ENCODE data around the gene FGD2.

FGD2 gene

GRCh38 chr6:36968266-36968977, 37.0 kb upstream of the FGD2 start:
- no peak for DNase-seq (ENCODE audit: extremely low read depth, low read depth)

DNA sequence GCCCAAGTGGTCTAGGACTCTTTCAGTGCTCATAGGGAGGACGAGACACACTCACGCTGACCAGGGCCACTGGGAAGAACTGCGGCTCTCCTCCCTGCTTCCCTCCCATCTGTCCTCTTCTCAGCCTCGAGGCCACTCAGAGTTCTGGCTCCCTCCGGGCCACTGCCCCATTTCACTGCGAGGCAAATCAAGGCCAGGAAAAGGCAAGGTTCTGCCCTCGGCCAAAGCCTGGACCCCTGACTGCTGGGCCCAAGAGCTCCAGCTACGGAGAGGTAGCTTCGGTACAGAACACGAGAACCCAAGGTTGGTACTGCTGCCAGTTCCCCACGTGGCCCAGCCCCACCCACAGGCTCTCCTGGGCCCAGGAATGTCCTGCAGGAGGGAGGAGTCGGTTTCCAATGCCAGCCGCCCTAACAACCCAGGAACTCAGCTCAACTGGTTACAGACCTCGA, 36.2 kb upstream of the FGD2 start:
- no peak for DNase-seq (ENCODE audit: extremely low read depth, low read depth)
- no peak for TF ChIP-seq CTCF (IDR thresholded peaks at IDR 0.05; ENCODE audit: low read depth, low read length)

More at GRCh38 chr6:36968266-36968977, 37.0 kb upstream of the FGD2 start:
- no peak for TF ChIP-seq CTCF (IDR thresholded peaks at IDR 0.05; ENCODE audit: low read depth, low read length)

- TF ChIP-seq CTCF (IDR thresholded peaks at IDR 0.05; ENCODE audit: low read depth, low read length), result no peak
- no peak for DNase-seq (ENCODE audit: extremely low read depth, low read depth)
Measured at GRCh38 chr6:36969988-36970891, 35.2 kb upstream of the FGD2 start.

DNA sequence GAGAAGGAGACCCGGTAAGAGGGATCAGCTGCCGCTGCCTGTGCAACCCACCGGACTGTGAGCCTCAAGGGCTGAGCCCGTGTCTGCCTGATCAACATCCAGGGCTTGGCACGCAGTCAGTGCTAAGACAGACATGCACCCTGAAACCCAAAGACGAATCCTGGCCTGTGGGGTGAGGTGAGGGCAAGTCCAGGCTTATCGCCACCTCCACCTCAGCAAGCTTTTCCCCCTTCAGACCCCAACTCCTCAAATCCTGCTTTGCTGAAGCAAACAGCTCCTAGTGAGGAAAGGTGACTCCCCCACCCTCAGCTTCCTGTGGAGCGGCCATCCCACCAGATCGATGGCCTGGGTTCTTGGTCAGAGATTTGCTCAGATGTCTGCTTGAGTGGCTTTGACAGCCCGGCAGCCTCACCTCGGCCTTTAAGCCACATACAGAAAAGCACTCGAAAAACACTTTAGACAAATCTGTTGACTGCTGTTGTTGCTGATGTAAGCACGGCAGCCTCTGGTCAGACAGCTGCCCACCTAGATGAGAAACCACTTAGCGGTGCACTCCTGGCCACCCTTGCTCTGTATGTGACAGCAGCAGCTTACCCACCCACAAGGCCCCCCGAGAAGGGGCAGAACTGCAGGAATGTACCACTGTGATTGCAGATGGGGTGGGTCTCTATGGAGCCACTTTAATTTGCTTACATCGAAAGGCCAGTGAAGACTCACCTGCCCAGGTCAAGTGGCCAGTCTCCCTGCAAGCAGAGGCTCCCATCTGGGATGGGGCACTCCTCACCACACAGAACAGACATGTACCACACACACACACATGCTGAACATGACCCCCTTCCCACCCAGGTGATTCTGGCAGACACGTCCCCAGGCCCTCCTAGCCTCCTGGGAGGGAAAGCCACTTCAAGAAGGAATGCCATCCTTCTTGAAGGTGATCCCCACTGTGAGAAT, 34.3 kb upstream of the FGD2 start:
- no peak for DNase-seq (ENCODE audit: extremely low read depth, low read depth)
- TF ChIP-seq CTCF (IDR thresholded peaks at IDR 0.05; ENCODE audit: low read depth, low read length), result no peak

DNA sequence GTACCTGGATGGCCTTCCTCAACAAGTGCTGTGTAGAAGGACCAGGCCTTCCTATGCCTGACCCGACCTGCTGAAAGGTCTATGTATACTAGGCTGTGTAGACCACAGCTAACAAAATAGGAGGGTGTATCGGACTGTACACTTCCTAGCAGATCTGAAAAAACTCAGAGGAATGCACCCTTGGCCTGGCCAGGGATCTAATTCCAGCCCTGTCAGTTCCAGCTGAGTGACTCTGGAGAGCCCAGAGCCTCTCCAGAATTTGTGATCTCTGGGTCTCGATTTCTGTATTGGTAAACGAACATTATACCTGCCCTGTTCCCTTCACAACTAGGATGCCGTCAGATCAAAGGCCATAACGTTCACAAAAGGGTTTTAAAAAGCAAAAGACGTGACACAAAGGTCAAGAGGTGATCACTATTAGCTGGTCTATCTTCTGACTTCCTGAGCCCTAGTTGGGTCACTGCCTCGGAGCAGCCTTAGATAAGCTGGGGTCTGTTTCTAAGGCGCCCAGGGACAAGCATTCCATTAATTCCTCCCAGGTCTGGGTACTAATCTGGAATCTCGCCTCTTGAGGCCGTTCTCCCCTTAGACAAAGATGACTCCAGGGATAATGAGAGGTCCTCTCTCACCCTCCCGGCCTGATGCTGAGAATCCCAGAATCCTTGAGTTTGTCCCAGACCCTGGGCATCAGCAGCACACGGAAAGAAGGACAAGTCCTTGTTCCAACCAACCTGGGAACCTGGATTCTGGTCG, 33.4 kb upstream of the FGD2 start:
- no peak for DNase-seq (ENCODE audit: extremely low read depth, low read depth)
- no peak for TF ChIP-seq CTCF (IDR thresholded peaks at IDR 0.05; ENCODE audit: low read depth, low read length)

GRCh38 chr6:36973190-36973589, 32.3 kb upstream of the FGD2 start:
- TF ChIP-seq CTCF (IDR thresholded peaks at IDR 0.05; ENCODE audit: low read depth, low read length), result no peak
- no peak for DNase-seq (ENCODE audit: extremely low read depth, low read depth)

All from AG09319 (cell line).